MG63 (cell line): ENCODE data around the gene IL18BP. TPM values are rescaled to one million over a fixed set of nuclear protein-coding genes. Genes with fewer than 3 reads are reported as not detected.

Experiments
- DNase-seq: peaks from one replicate; pipeline ENCODE4 v3.0.0-alpha.2; 2020
- H3K27me3 ChIP-seq: fragments of 250-450 bp; sonication (Bioruptor Pico); 2 replicates; pipeline ENCODE4 v1.5.1; 2020; ENCODE audit warnings: mild to moderate bottlenecking, moderate library complexity
- H3K36me3 ChIP-seq: fragments of 250-450 bp; sonication (Bioruptor Pico); 2 replicates; pipeline ENCODE4 v1.5.1; 2020; ENCODE audit warnings: mild to moderate bottlenecking, moderate library complexity
- H3K4me3 ChIP-seq: fragments of 250-450 bp; sonication (Bioruptor Pico); 2 replicates; pipeline ENCODE4 v1.5.1; 2020; ENCODE audit warnings: mild to moderate bottlenecking, moderate library complexity
- H3K9me3 ChIP-seq: fragments of 250-450 bp; sonication (Bioruptor Pico); 2 replicates; pipeline ENCODE4 v1.5.1; 2020; ENCODE audit warnings: mild to moderate bottlenecking, moderate library complexity
- total RNA-seq: library from RNA; depleted of rRNA; stranded (reverse); fragments of >200 nt; shearing (Covaris generic); gene quantifications from 2 replicates; pipeline ENCODE4 v1.2.3, GENCODE V29; 2014; ENCODE audit warnings: low replicate concordance; rRNA removed

IL18BP gene
- total RNA-seq, result 1.0 TPM in 1 of 2 replicates, not detected in the other

GRCh38 chr11:71998649-71999310 is at the start of gene IL18BP:
Gene IL18BP (plus strand): TSS chr11:71998909. CDS start chr11:71999985, 1,076 bp downstream.
- H3K9me3 ChIP-seq, result no peaks in the 10 kb centered on the region
- DNase-seq, result no peak
- H3K27me3 ChIP-seq, result no peaks in the 10 kb centered on the region
- no peak within 1 kb of the TSS for H3K4me3 ChIP-seq
- peaks cover 24% of the 10 kb centered on the region for H3K36me3 ChIP-seq

- no peaks in the 10 kb centered on the region for H3K9me3 ChIP-seq
- no peak for DNase-seq
Measured at GRCh38 chr11:71949034-71949433, 49.7 kb upstream of the IL18BP start.

GRCh38 chr11:71951741-71952310 is 46.9 kb upstream of the IL18BP start:
- no peaks in the 10 kb centered on the region for H3K9me3 ChIP-seq
- DNase-seq, result no peak
- H3K36me3 ChIP-seq, result peaks cover 3% of the 10 kb centered on the region
- no peaks in the 10 kb centered on the region for H3K27me3 ChIP-seq
- no peak overlapping the region for H3K4me3 ChIP-seq

More at GRCh38 chr11:71949034-71949433, 49.7 kb upstream of the IL18BP start:
- H3K27me3 ChIP-seq, result no peaks in the 10 kb centered on the region
- no peak overlapping the region for H3K4me3 ChIP-seq
- peaks cover 3% of the 10 kb centered on the region for H3K36me3 ChIP-seq

GRCh38 chr11:71955898-71956456 is 42.7 kb upstream of the IL18BP start:
- H3K27me3 ChIP-seq, result no peaks in the 10 kb centered on the region
- H3K36me3 ChIP-seq, result peaks cover 16% of the 10 kb centered on the region
- H3K9me3 ChIP-seq, result peaks cover 2% of the 10 kb centered on the region
- no peak overlapping the region for H3K4me3 ChIP-seq
- DNase-seq, result no peak

GRCh38 chr11:71962428-71963038 is 36.2 kb upstream of the IL18BP start:
- Histone ChIP-seq H3K4me3 (no peak overlapping the region), H3K9me3 (peaks cover 9% of the 10 kb centered on the region), H3K36me3 (peaks cover 36% of the 10 kb centered on the region), H3K27me3 (no peaks in the 10 kb centered on the region)
- DNase-seq, result no peak

GRCh38 chr11:71963468-71963867 is 35.2 kb upstream of the IL18BP start:
- H3K9me3 ChIP-seq, result peaks cover 9% of the 10 kb centered on the region
- H3K36me3 ChIP-seq, result peaks cover 42% of the 10 kb centered on the region
- H3K4me3 ChIP-seq, result no peak overlapping the region
- DNase-seq, result no peak
- H3K27me3 ChIP-seq, result no peaks in the 10 kb centered on the region

GRCh38 chr11:71964641-71965040 is 34.1 kb upstream of the IL18BP start:
- H3K36me3 ChIP-seq, result peaks cover 47% of the 10 kb centered on the region
- no peak overlapping the region for H3K4me3 ChIP-seq
- H3K27me3 ChIP-seq, result no peaks in the 10 kb centered on the region
- H3K9me3 ChIP-seq, result peaks cover 9% of the 10 kb centered on the region
- no peak for DNase-seq

- Histone ChIP-seq H3K36me3 (peaks cover 19% of the 10 kb centered on the region), H3K4me3 (no peak overlapping the region), H3K9me3 (no peaks in the 10 kb centered on the region), H3K27me3 (no peaks in the 10 kb centered on the region)
- DNase-seq, result no peak
Measured at GRCh38 chr11:71971680-71972079, 27.0 kb upstream of the IL18BP start.

- no peak for DNase-seq
- no peaks in the 10 kb centered on the region for H3K9me3 ChIP-seq
- no peaks in the 10 kb centered on the region for H3K27me3 ChIP-seq
- peaks cover 16% of the 10 kb centered on the region for H3K36me3 ChIP-seq
- H3K4me3 ChIP-seq, result no peak overlapping the region
Measured at GRCh38 chr11:71976551-71976950, 22.2 kb upstream of the IL18BP start.

GRCh38 chr11:71977090-71977489 is 21.6 kb upstream of the IL18BP start:
- Histone ChIP-seq H3K4me3 (no peak overlapping the region), H3K27me3 (no peaks in the 10 kb centered on the region), H3K36me3 (peaks cover 16% of the 10 kb centered on the region), H3K9me3 (no peaks in the 10 kb centered on the region)
- DNase-seq, result no peak

GRCh38 chr11:71977743-71978418 is 20.8 kb upstream of the IL18BP start:
- DNase-seq, result peak; percentile 31
- Histone ChIP-seq H3K27me3 (no peaks in the 10 kb centered on the region), H3K4me3 (no peak overlapping the region), H3K9me3 (no peaks in the 10 kb centered on the region), H3K36me3 (peaks cover 16% of the 10 kb centered on the region)

- peaks cover 21% of the 10 kb centered on the region for H3K36me3 ChIP-seq
- DNase-seq, result no peak
- no peak overlapping the region for H3K4me3 ChIP-seq
- no peaks in the 10 kb centered on the region for H3K9me3 ChIP-seq
- H3K27me3 ChIP-seq, result no peaks in the 10 kb centered on the region
Measured at GRCh38 chr11:71979094-71979493, 19.6 kb upstream of the IL18BP start.

GRCh38 chr11:71979602-71980001 is 19.1 kb upstream of the IL18BP start:
- Histone ChIP-seq H3K27me3 (no peaks in the 10 kb centered on the region), H3K9me3 (no peaks in the 10 kb centered on the region), H3K4me3 (no peak overlapping the region), H3K36me3 (peaks cover 21% of the 10 kb centered on the region)
- DNase-seq, result no peak

- Histone ChIP-seq H3K4me3 (no peak overlapping the region), H3K36me3 (peaks cover 10% of the 10 kb centered on the region), H3K27me3 (no peaks in the 10 kb centered on the region), H3K9me3 (no peaks in the 10 kb centered on the region)
- DNase-seq, result no peak
Measured at GRCh38 chr11:71986131-71986530, 12.6 kb upstream of the IL18BP start.

- no peaks in the 10 kb centered on the region for H3K9me3 ChIP-seq
- DNase-seq, result no peak
Measured at GRCh38 chr11:71987521-71987920, 11.2 kb upstream of the IL18BP start.

GRCh38 chr11:71988050-71988449 is 10.7 kb upstream of the IL18BP start:
- peak; percentile 81 for DNase-seq

More at GRCh38 chr11:71987521-71987920, 11.2 kb upstream of the IL18BP start:
- Histone ChIP-seq H3K4me3 (no peak overlapping the region), H3K36me3 (peaks cover 17% of the 10 kb centered on the region), H3K27me3 (no peaks in the 10 kb centered on the region)

GRCh38 chr11:71990701-71991100 is 8.0 kb upstream of the IL18BP start:
- peaks cover 12% of the 10 kb centered on the region; the same call in 1 of the 2 replicates for H3K36me3 ChIP-seq
- no peak for DNase-seq
- H3K9me3 ChIP-seq, result no peaks in the 10 kb centered on the region
- H3K27me3 ChIP-seq, result no peaks in the 10 kb centered on the region
- H3K4me3 ChIP-seq, result no peak overlapping the region

More at GRCh38 chr11:71988050-71988449, 10.7 kb upstream of the IL18BP start:
- Histone ChIP-seq H3K27me3 (no peaks in the 10 kb centered on the region), H3K4me3 (no peak overlapping the region), H3K36me3 (peaks cover 17% of the 10 kb centered on the region), H3K9me3 (no peaks in the 10 kb centered on the region)
